T-cell (primary cell): Measurements from ENCODE around the gene IL1R2. TPM values are rescaled to one million over a fixed set of nuclear protein-coding genes. Genes with fewer than 3 reads are reported as not detected.
"Not testable (repeated sequence)": the region's sequence is repeated elsewhere in the genome, so short reads cannot be mapped to it uniquely, and the experiment has no call there.

Experiments
- ATAC-seq, 4 experiments: fragments of 200-7000 bp in 3 of 4; fragments of 150-1000 bp in 1 of 4; cut with Tn5 transposase; replicated peaks in 1 of 4; 1 replicate in 3 of 4; 2 replicates in 1 of 4; pipeline ENCODE4 v1.10.0; 2021; ENCODE audit warnings: moderate library complexity in 3 of 4, mild to moderate bottlenecking in 2 of 4, moderate number of reproducible peaks in 1 of 4
- CTCF ChIA-PET, 2 donors: fragments of 300-600 bp; sonication (Branson Sonifier 250); formaldehyde crosslinking; loops; one replicate each; lab custom pipeline; 2022; ENCODE audit warnings: antibody characterized with exemption in 2 of 2; lab: Charles Lee
- POLR2A ChIA-PET, 2 donors: fragments of 300-600 bp; sonication (Branson Sonifier 250); formaldehyde crosslinking; loops; one replicate each; lab custom pipeline; 2022; ENCODE audit warnings: antibody characterized with exemption in 2 of 2; lab: Charles Lee
- DNase-seq, 35 experiments: peaks; one replicate each; pipeline versions ENCODE4 v3.0.0 to v3.0.0-alpha.2; 2013 to 2023
- H3K27ac ChIP-seq: one replicate; pipeline ENCODE4 v1.5.1; 2013; ENCODE audit warnings: low read length
- H3K27me3 ChIP-seq, 2 experiments: replicated peaks in 1 of 2; 1 replicate in 1 of 2; 2 replicates in 1 of 2; pipeline versions ENCODE4 v1.6.1 to v1.7.0; 2013; ENCODE audit warnings: low read length in 1 of 2, mixed read lengths in 1 of 2; ENCODE audit not compliant: control insufficient read depth in 2 of 2, insufficient read depth in 2 of 2; ENCODE audit errors: extremely low read depth in 1 of 2
- H3K36me3 ChIP-seq, 2 donors: 1 replicate in 1 of 2; 2 replicates in 1 of 2; pipeline versions ENCODE4 v1.6.1 to v1.7.0; 2013; ENCODE audit warnings: low read length in 1 of 2; ENCODE audit not compliant: control insufficient read depth in 2 of 2, insufficient read depth in 1 of 2; ENCODE audit errors: extremely low read depth in 1 of 2
- H3K4me1 ChIP-seq, 2 experiments: 1 replicate in 1 of 2; 2 replicates in 1 of 2; pipeline versions ENCODE4 v1.6.1 to v1.7.0; 2013; ENCODE audit warnings: low read length in 2 of 2, mixed read lengths in 1 of 2; ENCODE audit not compliant: insufficient read depth in 2 of 2, control insufficient read depth in 1 of 2; ENCODE audit errors: extremely low read depth in 1 of 2
- H3K4me3 ChIP-seq, 2 donors: 1 replicate in 1 of 2; 2 replicates in 1 of 2; pipeline versions ENCODE4 v1.5.1 to v1.7.0; 2013; ENCODE audit warnings: mild to moderate bottlenecking in 2 of 2, low read length in 1 of 2, moderate library complexity in 1 of 2; ENCODE audit not compliant: control insufficient read depth in 1 of 2; ENCODE audit errors: extremely low read depth in 1 of 2
- H3K9me3 ChIP-seq: 2 replicates; pipeline ENCODE4 v1.7.0; 2013
- H3K27ac Mint-ChIP-seq, 2 donors: one replicate each; pipeline ENCODE4 v1.8.0; 2020 to 2021; ENCODE audit warnings: mild to moderate bottlenecking in 2 of 2, mixed read lengths in 2 of 2
- H3K27me3 Mint-ChIP-seq, 2 donors: one replicate each; pipeline ENCODE4 v1.8.0; 2021 to 2022; ENCODE audit warnings: mixed read lengths in 2 of 2
- H3K36me3 Mint-ChIP-seq: one replicate; pipeline ENCODE4 v1.8.0; 2021; ENCODE audit warnings: mixed read lengths
- H3K4me1 Mint-ChIP-seq, 3 donors: one replicate each; pipeline ENCODE4 v1.8.0; 2020 to 2022; ENCODE audit warnings: mixed read lengths in 3 of 3, mild to moderate bottlenecking in 1 of 3
- H3K4me3 Mint-ChIP-seq, 3 donors: one replicate each; pipeline ENCODE4 v1.8.0; 2020 to 2022; ENCODE audit warnings: mild to moderate bottlenecking in 3 of 3, mixed read lengths in 3 of 3, moderate library complexity in 3 of 3
- H3K9me3 Mint-ChIP-seq, 3 donors: one replicate each; pipeline ENCODE4 v1.8.0; 2020 to 2022; ENCODE audit warnings: mixed read lengths in 3 of 3
- WGBS: methylation state at CpG from one replicate; pipeline ENCODE4 v1.1.5; 2013; ENCODE audit warnings: missing lambda C conversion rate; ENCODE audit not compliant: insufficient coverage; 5-methylcytosine and 5-hydroxymethylcytosine counted together
- total RNA-seq, 35 experiments: library from RNA in 6 of 35; stranded (reverse) in 6 of 35; fragments of 120-200 nt in 1 of 35; gene quantifications; one replicate each; pipeline versions ENCODE4 v1.2.1 to v1.2.4 and lab custom pipeline; 2013 to 2026

IL1R2 gene
- total RNA-seq, 5 donors from 2014 or later (not counting 1 experiment from before 2014, with no cell fraction given): 0.25 to 0.59 (median 0.44) TPM; not detected in 2

DNA sequence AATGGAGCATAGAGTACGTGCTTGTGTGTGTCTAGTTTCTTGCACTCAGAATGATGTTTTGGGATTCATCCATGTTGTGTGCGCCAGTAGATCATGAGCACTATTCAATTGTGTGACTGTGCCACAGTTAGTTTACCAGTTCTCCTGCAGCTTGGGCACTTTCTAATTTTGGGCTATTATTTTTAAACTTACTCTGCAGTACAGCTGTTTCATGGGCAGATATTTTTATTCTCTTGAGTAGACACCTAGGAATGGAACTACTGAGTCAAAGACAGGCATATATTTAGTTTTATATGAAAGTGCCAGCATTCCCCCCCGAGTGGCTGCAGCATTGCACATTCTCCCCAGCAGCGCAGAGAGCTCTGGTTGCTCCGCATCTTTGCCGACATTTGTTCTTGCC lies 74.8 kb downstream of the IL1R2 start:
- H3K9me3 Mint-ChIP-seq: peaks cover 0 to 6% (median 0%) of the 10 kb centered on the region in 3 donors
- Histone ChIP-seq H3K4me1 (peaks cover 0 to 7% of the 10 kb centered on the region in 2 experiments), H3K36me3 (no peaks in the 10 kb centered on the region), H3K9me3 (no peaks in the 10 kb centered on the region), H3K27ac (no peak overlapping the region), H3K27me3 (peaks cover 0 to 3% of the 10 kb centered on the region in 2 experiments), H3K4me3 (no peak overlapping the region)
- H3K27ac Mint-ChIP-seq: no peak overlapping the region
- H3K27me3 Mint-ChIP-seq: peaks cover 0 to 4% of the 10 kb centered on the region in 2 donors
- no peak overlapping the region for H3K4me3 Mint-ChIP-seq
- WGBS: 94% methylated on average over 6 of the region's 6 CpGs
- ATAC-seq (no peak), DNase-seq (no peak)
- peaks cover 10 to 18% (median 14%) of the 10 kb centered on the region in 3 donors for H3K4me1 Mint-ChIP-seq
- ChIA-PET POLR2A (no interaction called here), CTCF (no interaction called here)
- H3K36me3 Mint-ChIP-seq: no peaks in the 10 kb centered on the region

GRCh38 chr2:102068126-102068525 lies 76.4 kb downstream of the IL1R2 start:
- DNase-seq, CTCF ChIA-PET, H3K27me3 Mint-ChIP-seq, H3K4me3 Mint-ChIP-seq, H3K27me3 ChIP-seq, H3K27ac ChIP-seq, ATAC-seq, H3K9me3 Mint-ChIP-seq, H3K4me3 ChIP-seq, POLR2A ChIA-PET, H3K4me1 ChIP-seq, H3K4me1 Mint-ChIP-seq, H3K9me3 ChIP-seq, H3K36me3 Mint-ChIP-seq, H3K36me3 ChIP-seq, H3K27ac Mint-ChIP-seq: not testable (repeated sequence)

GRCh38 chr2:102069311-102069974 lies 77.7 kb downstream of the IL1R2 start:
- POLR2A ChIA-PET: no interaction called here
- no peaks in the 10 kb centered on the region for H3K36me3 ChIP-seq
- Mint-ChIP-seq H3K9me3 (peaks cover 0 to 6% (median 0%) of the 10 kb centered on the region in 3 donors), H3K4me3 (no peak overlapping the region), H3K36me3 (no peaks in the 10 kb centered on the region), H3K27me3 (peaks cover 0 to 4% of the 10 kb centered on the region in 2 donors), H3K4me1 (peaks cover 0 to 2% (median 2%) of the 10 kb centered on the region in 3 donors), H3K27ac (no peak overlapping the region)
- CTCF ChIA-PET: no interaction called here
- ATAC-seq: no peak
- H3K27me3 ChIP-seq: peaks cover 0 to 3% of the 10 kb centered on the region in 2 experiments
- H3K4me1 ChIP-seq: no peaks in the 10 kb centered on the region
- H3K4me3 ChIP-seq: no peak overlapping the region
- no peak for DNase-seq
- 78% methylated on average over 4 of the region's 8 CpGs for WGBS
- no peaks in the 10 kb centered on the region for H3K9me3 ChIP-seq
- H3K27ac ChIP-seq: no peak overlapping the region

DNA sequence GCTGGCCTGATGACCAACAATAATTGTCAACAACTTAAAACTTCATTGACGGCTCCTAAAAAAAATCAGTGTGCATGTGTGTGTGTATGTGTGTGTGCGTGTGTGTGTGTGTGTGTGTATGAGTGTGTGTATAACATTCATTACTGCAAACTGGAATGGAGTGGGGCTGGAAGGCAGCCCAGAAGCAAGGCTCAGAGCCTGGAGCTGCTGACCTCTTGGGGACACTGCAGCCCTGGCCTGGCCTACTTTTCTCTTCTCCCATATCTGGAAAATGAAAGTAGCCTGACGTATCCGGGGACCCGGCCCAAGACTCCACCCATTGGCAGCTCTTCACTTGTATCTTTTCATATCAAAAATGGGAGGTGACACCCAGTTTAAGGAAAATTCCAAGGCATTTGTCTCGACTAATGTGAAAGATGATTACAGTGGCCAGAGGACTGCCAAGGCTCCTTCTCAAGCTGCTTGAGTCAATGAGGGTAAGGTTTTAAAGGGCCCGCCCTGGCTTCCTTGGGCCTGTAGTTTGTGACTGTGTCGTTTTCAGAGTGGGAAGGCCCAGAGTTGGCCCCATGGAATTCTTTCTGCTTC lies 78.4 kb downstream of the IL1R2 start:
- ChIA-PET CTCF (no interaction called here), POLR2A (no interaction called here)
- H3K9me3 ChIP-seq: no peaks in the 10 kb centered on the region
- no peak overlapping the region for H3K27ac Mint-ChIP-seq
- H3K4me3 ChIP-seq: no peak overlapping the region
- ATAC-seq: no peak
- H3K36me3 Mint-ChIP-seq: no peaks in the 10 kb centered on the region
- WGBS: 98% methylated on average over 8 of the region's 8 CpGs
- peaks cover 0 to 3% (median 3%) of the 10 kb centered on the region in 3 donors for H3K4me1 Mint-ChIP-seq
- peaks cover 0 to 3% of the 10 kb centered on the region in 2 experiments for H3K27me3 ChIP-seq
- peaks cover 0 to 6% (median 0%) of the 10 kb centered on the region in 3 donors for H3K9me3 Mint-ChIP-seq
- no peak overlapping the region for H3K4me3 Mint-ChIP-seq
- H3K4me1 ChIP-seq: no peaks in the 10 kb centered on the region
- H3K27me3 Mint-ChIP-seq: peaks cover 0 to 4% of the 10 kb centered on the region in 2 donors
- no peaks in the 10 kb centered on the region for H3K36me3 ChIP-seq
- no peak overlapping the region for H3K27ac ChIP-seq
- DNase-seq: no peak

- Mint-ChIP-seq H3K4me3 (no peak overlapping the region), H3K36me3 (no peaks in the 10 kb centered on the region), H3K27ac (no peak overlapping the region), H3K4me1 (peaks cover 0 to 3% (median 3%) of the 10 kb centered on the region in 3 donors), H3K27me3 (no peaks in the 10 kb centered on the region), H3K9me3 (no peaks in the 10 kb centered on the region)
- no peak overlapping the region for H3K4me3 ChIP-seq
- ChIA-PET POLR2A (no interaction called here), CTCF (no interaction called here)
- DNase-seq: no peak
- no peaks in the 10 kb centered on the region for H3K9me3 ChIP-seq
- 90% methylated on average over 2 of the region's 5 CpGs for WGBS
- H3K27ac ChIP-seq: no peak overlapping the region
- no peaks in the 10 kb centered on the region for H3K36me3 ChIP-seq
- no peaks in the 10 kb centered on the region for H3K27me3 ChIP-seq
- no peak for ATAC-seq
- H3K4me1 ChIP-seq: no peaks in the 10 kb centered on the region
Measured at GRCh38 chr2:102072741-102073140, 81.0 kb downstream of the IL1R2 start.

DNA sequence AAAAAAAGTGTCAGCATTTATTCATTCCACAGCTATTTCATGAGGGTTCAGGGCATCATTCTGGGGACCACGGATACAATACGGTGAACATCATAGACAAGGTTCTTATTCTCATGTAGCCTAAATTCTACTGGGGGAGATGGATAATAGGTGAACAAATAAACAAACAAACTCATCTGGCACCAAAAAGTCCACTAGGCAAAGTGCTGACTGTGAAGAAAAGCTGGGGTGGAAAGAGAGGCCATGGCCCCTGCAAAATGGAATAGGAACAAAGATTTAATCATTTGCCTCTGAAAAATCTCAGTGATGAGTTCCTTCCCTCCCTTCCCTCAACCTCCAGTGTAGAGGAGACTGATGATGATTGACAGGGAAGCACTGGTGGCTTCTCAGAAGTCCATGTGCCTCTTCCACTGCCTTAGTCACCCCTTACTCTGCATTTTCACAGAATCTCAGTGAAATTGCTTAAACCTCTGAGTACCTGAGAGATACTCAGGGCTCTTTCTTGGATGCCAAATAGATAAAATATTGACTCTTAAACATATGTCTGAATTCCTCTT lies 81.5 kb downstream of the IL1R2 start:
- ChIA-PET POLR2A (no interaction called here), CTCF (no interaction called here)
- Mint-ChIP-seq H3K27me3 (no peaks in the 10 kb centered on the region), H3K4me1 (peaks cover 0 to 3% (median 3%) of the 10 kb centered on the region in 3 donors), H3K4me3 (no peak overlapping the region), H3K27ac (no peak overlapping the region), H3K9me3 (no peaks in the 10 kb centered on the region), H3K36me3 (no peaks in the 10 kb centered on the region)
- Histone ChIP-seq H3K36me3 (no peaks in the 10 kb centered on the region), H3K27ac (no peak overlapping the region), H3K9me3 (no peaks in the 10 kb centered on the region), H3K4me3 (no peak overlapping the region), H3K27me3 (no peaks in the 10 kb centered on the region), H3K4me1 (no peaks in the 10 kb centered on the region)
- DNase-seq: no peak
- no CpG with 5 or more reads among the region's 2 CpGs for WGBS
- no peak for ATAC-seq
